Colonic mucosa (tissue), 4 donors: ENCODE measurements around the gene EHBP1. TPM values are rescaled to one million over a fixed set of nuclear protein-coding genes. Genes with fewer than 3 reads are reported as not detected.

Experiments used
- DNase-seq: peaks from one replicate; pipeline ENCODE4 v3.0.0-alpha.2; 2020
- H3K27ac ChIP-seq: fragments of 200-600 bp; one replicate; pipeline ENCODE4 v1.8.0; 2021
- H3K27me3 ChIP-seq: fragments of 200-600 bp; one replicate; pipeline ENCODE4 v1.8.0; 2021
- H3K36me3 ChIP-seq: fragments of 200-600 bp; one replicate; pipeline ENCODE4 v1.8.0; 2021
- H3K4me1 ChIP-seq: fragments of 200-600 bp; one replicate; pipeline ENCODE4 v1.8.0; 2021; ENCODE audit warnings: mild to moderate bottlenecking
- H3K4me3 ChIP-seq: fragments of 200-600 bp; one replicate; pipeline ENCODE4 v1.8.0; 2021
- H3K9ac ChIP-seq, 2 donors: one replicate each; pipeline ENCODE4 v1.7.0; 2013; ENCODE audit warnings: control low read depth in 2 of 2, low read depth in 2 of 2, low read length in 2 of 2
- H3K9me3 ChIP-seq: fragments of 200-600 bp; one replicate; pipeline ENCODE4 v1.8.0; 2021
- intact Hi-C: fragments of 100-400 bp; cut with DNase I; formaldehyde crosslinking; loops from one replicate; pipeline ENCODE4 v1.14.1; 2022
- total RNA-seq, 2 donors: library from RNA; stranded (reverse); fragmentation: NEBNext Ultra II Directional in 1 of 2; extraction: Animal tissue kit (Norgen Biotek cat#: 25700) in 1 of 2; gene quantifications; one replicate each; pipeline ENCODE4 v1.2.1, GENCODE V29; 2021
- TF ChIP-seq, protein P1 (sequence below): fragments of 200-600 bp; IDR thresholded peaks from one replicate; pipeline ENCODE4 v1.8.0; 2022; ENCODE audit warnings: antibody characterized with exemption, mild to moderate bottlenecking
- donor health status: healthy.
- donor health status: DM: no; HTN: no; CAD: no.
- donor health status: DM: no; HTN: no; CAD: no.

Gene EHBP1
- total RNA-seq, 2 donors from 2014 or later, result 23.6 to 32.7 TPM

DNA sequence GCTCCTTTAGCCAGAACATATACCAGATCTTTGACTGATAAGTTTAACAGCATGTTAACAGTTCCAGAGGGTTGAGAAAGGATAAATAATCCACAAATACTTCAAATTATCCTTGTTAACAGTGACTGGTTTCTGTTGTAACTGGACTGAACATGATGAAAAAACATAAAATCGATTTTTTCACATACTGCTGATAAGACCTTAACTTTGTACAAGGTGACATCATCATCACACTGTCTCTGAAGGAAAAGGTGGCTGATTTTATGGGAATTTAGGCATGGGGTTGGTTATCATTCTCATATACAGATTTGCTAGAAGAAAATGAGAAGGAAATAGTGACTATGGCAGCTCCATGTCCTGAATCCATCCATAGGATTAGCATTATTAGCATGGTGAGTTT, 381.2 kb downstream of the EHBP1 start:
- no peaks in the 10 kb centered on the region for H3K9me3 ChIP-seq
- H3K36me3 ChIP-seq, result no peaks in the 10 kb centered on the region
- no peak overlapping the region for H3K4me3 ChIP-seq
- TF ChIP-seq, protein P1, sequence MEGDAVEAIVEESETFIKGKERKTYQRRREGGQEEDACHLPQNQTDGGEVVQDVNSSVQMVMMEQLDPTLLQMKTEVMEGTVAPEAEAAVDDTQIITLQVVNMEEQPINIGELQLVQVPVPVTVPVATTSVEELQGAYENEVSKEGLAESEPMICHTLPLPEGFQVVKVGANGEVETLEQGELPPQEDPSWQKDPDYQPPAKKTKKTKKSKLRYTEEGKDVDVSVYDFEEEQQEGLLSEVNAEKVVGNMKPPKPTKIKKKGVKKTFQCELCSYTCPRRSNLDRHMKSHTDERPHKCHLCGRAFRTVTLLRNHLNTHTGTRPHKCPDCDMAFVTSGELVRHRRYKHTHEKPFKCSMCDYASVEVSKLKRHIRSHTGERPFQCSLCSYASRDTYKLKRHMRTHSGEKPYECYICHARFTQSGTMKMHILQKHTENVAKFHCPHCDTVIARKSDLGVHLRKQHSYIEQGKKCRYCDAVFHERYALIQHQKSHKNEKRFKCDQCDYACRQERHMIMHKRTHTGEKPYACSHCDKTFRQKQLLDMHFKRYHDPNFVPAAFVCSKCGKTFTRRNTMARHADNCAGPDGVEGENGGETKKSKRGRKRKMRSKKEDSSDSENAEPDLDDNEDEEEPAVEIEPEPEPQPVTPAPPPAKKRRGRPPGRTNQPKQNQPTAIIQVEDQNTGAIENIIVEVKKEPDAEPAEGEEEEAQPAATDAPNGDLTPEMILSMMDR, result no peak
- no peak overlapping the region for H3K9ac ChIP-seq
- H3K27me3 ChIP-seq, result no peaks in the 10 kb centered on the region
- H3K27ac ChIP-seq, result no peak overlapping the region
- intact Hi-C loops, result no loop called here
- DNase-seq, result no peak
- no peaks in the 10 kb centered on the region for H3K4me1 ChIP-seq

DNA sequence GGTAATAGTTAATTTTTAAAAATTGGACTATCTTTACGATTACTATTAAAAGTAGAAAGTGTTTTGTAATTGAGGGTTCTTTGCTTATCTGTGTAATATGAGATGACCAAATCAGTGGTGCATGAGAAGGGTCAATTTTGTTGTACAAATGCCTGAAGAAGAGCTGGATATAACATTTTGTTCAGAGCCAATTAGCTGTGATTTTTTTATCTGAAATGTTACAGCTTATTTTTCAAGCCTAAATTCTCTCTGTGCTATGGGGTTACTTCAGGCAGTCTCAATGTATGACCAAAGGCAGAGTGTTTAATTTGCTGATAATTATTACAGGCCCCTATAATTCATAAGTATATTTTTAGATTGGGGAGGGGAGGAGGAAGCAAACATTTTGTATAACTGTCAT, 386.9 kb downstream of the EHBP1 start:
- Histone ChIP-seq H3K27ac (no peak overlapping the region), H3K9ac (no peak overlapping the region), H3K36me3 (no peaks in the 10 kb centered on the region), H3K27me3 (no peaks in the 10 kb centered on the region), H3K4me1 (no peaks in the 10 kb centered on the region), H3K4me3 (no peak overlapping the region), H3K9me3 (no peaks in the 10 kb centered on the region)
- intact Hi-C loops, result no loop called here
- DNase-seq, result no peak
- TF ChIP-seq, protein P1, result no peak

DNA sequence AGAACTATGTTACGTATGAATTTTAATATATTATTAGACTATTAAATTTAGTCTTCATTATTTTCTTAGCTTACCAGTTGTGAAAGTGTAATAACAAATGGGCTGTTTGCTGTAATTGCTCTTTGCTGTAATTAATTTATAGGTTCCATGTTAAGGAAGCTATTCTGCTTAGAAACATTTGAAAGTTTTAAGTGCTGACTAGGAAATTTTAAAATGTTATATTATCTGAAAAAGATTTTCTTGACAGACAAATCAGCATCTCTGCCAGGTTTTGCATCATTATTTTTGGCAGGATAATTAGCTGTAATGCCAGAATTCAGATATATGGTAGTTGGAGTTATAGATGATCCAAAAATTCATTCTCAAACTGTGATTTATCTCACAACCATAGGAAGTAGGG, 387.3 kb downstream of the EHBP1 start:
- Histone ChIP-seq H3K4me3 (no peak overlapping the region), H3K36me3 (no peaks in the 10 kb centered on the region), H3K27ac (no peak overlapping the region), H3K27me3 (no peaks in the 10 kb centered on the region), H3K9ac (no peak overlapping the region), H3K4me1 (no peaks in the 10 kb centered on the region), H3K9me3 (no peaks in the 10 kb centered on the region)
- intact Hi-C loops, result no loop called here
- DNase-seq, result no peak
- TF ChIP-seq, protein P1, result no peak

DNA sequence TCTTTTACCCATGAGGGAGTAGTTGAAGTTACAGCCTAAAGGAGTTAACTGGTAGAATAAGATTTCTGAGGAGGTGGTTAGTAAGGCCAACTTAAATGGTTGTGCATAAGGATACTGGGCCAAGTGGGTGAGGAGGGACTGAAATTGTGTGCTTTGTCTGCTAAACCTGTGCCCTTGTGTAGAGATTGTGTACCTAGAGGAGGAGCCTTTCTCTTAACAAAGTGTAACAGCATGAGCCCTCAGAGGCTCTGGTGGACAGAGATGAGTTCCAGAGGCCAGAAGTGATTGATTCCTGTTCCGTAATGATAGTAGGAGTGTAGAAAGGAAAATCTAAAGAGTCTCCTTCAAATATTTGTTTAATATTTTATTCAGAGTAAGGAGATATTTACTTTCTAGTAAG, 388.0 kb downstream of the EHBP1 start:
- TF ChIP-seq, protein P1, result no peak
- H3K4me3 ChIP-seq, result no peak overlapping the region
- no peaks in the 10 kb centered on the region for H3K4me1 ChIP-seq
- DNase-seq, result no peak
- no peaks in the 10 kb centered on the region for H3K27me3 ChIP-seq
- H3K9ac ChIP-seq, result no peak overlapping the region
- intact Hi-C loops, result no loop called here
- no peaks in the 10 kb centered on the region for H3K9me3 ChIP-seq
- no peak overlapping the region for H3K27ac ChIP-seq
- H3K36me3 ChIP-seq, result no peaks in the 10 kb centered on the region

Other genes with a start within 250 kb of the EHBP1 start
- gene TMEM17, start 199.5 kb upstream of the EHBP1 start, total RNA-seq, result under 1 TPM; 0.35 to 0.74 TPM